ENCODE data around the gene DSCAM. TPM values are rescaled to one million over a fixed set of nuclear protein-coding genes. Genes with fewer than 3 reads are reported as not detected.

Gene DSCAM
- total and polyA plus RNA-seq, 2 experiments from 2014 or later: not detected

DNA sequence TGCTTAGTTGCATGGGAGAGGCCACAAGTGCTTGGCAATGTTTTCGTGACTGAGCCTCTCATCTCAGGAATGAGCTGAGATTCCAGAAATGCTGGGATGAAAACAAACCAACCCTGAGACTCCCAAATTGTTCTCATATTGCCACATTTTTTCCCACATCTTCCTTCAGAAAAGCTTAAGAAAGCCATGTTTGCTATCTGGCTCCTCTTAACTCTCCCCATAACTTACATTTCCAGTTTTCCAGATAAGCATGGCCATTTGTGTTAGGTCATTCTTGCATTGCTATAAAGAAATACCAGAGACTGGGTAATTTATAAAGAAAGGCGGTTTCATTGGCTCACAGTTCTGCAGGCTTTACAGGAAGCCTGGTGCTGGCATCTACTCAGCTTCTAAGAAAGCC, 17.2 kb downstream of the DSCAM start:
- no peaks in the 10 kb centered on the region for H3K79me2 ChIP-seq (ENCODE audit: insufficient read depth)
- no peaks in the 10 kb centered on the region for H3F3A ChIP-seq (ENCODE audit: insufficient read depth)
- H2AFZ ChIP-seq: no peak overlapping the region
- WGBS, 2 experiments (ENCODE audit: low coverage in 1 of 2, low lambda C conversion rate in 2 of 2, missing lambda C conversion rate in 2 of 2): 41 to 48% methylated on average over 2 of the region's 2 CpGs
- H3K27ac ChIP-seq: no peak overlapping the region
- H3K4me1 ChIP-seq (ENCODE audit: insufficient read depth): no peaks in the 10 kb centered on the region
- H3K27me3 ChIP-seq (replicated peaks; ENCODE audit: insufficient read depth): no peaks in the 10 kb centered on the region
- in situ Hi-C loops (cut with MboI): no loop called here
- H3K4me3 ChIP-seq: no peak overlapping the region
- no peak for DNase-seq
- no peaks in the 10 kb centered on the region for H3K36me3 ChIP-seq (ENCODE audit: low read depth)
- no peaks in the 10 kb centered on the region for H3K9me3 ChIP-seq (ENCODE audit: low read depth)
- H3K4me2 ChIP-seq (ENCODE audit: unreplicated experiment): no peak overlapping the region
- TF ChIP-seq EZH2 (IDR thresholded peaks at IDR 0.05; ENCODE audit: insufficient read depth, poor library complexity, severe bottlenecking) (no peak), EZH2phosphoT487 (IDR thresholded peaks at IDR 0.05; ENCODE audit: insufficient read depth, low read depth) (no peak)
- no peak overlapping the region for H3K9ac ChIP-seq
- no peaks in the 10 kb centered on the region for H4K20me1 ChIP-seq (ENCODE audit: insufficient read depth)
- no peaks in the 10 kb centered on the region for H3K9me2 ChIP-seq (ENCODE audit: insufficient read depth)

DNA sequence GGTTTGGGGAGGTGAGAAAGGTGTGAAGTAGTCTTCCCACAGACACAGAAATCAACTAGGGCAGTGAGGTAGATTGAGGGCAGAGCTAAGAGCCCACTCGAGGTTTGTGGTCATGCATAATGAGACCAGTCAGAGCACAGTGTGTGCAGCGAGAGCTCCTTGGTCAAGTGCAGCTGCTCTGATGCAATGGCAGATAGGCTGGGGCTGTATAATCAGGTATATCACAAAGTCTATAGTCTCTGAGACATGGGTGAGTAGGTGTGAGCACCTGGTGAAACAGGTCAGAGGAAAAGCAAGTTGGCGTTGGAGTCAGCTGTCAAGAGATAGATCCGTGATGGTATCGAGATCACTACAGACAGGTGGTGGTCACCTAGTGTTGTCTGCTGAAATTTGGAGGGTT, 17.6 kb downstream of the DSCAM start:
- no peaks in the 10 kb centered on the region for H3K4me1 ChIP-seq (ENCODE audit: insufficient read depth)
- in situ Hi-C loops (cut with MboI): no loop called here
- no peaks in the 10 kb centered on the region for H3K9me2 ChIP-seq (ENCODE audit: insufficient read depth)
- no peaks in the 10 kb centered on the region for H3K27me3 ChIP-seq (replicated peaks; ENCODE audit: insufficient read depth)
- no peak overlapping the region for H3K9ac ChIP-seq
- no peak overlapping the region for H3K4me3 ChIP-seq
- no peaks in the 10 kb centered on the region for H3K36me3 ChIP-seq (ENCODE audit: low read depth)
- no peaks in the 10 kb centered on the region for H4K20me1 ChIP-seq (ENCODE audit: insufficient read depth)
- no peak overlapping the region for H2AFZ ChIP-seq
- no peaks in the 10 kb centered on the region for H3F3A ChIP-seq (ENCODE audit: insufficient read depth)
- H3K79me2 ChIP-seq (ENCODE audit: insufficient read depth): no peaks in the 10 kb centered on the region
- 39 to 56% methylated on average over 5 of the region's 5 CpGs for WGBS, 2 experiments (ENCODE audit: low coverage in 1 of 2, low lambda C conversion rate in 2 of 2, missing lambda C conversion rate in 2 of 2)
- no peak for DNase-seq
- H3K27ac ChIP-seq: no peak overlapping the region
- TF ChIP-seq EZH2 (IDR thresholded peaks at IDR 0.05; ENCODE audit: insufficient read depth, poor library complexity, severe bottlenecking) (no peak), EZH2phosphoT487 (IDR thresholded peaks at IDR 0.05; ENCODE audit: insufficient read depth, low read depth) (no peak)
- no peaks in the 10 kb centered on the region for H3K9me3 ChIP-seq (ENCODE audit: low read depth)
- no peak overlapping the region for H3K4me2 ChIP-seq (ENCODE audit: unreplicated experiment)

DNA sequence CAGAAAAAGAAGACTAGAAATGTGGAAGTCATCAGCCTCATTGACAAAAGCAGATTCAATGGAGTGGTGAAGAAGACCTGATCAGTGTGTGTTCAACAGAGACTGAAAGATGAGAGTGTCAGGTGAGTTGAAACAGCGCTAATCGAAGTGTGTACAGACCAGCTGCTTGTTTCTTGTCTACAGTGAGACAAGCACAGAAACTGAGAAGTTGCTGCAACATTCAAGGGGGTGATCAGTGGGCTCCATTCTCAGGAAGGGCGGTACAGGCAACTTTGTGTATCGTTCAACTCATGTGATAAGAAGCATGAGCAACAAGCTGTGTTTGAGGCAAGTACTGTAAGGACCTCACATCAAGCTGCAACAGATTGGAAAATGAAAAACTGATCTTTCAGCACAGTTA, 19.4 kb downstream of the DSCAM start:
- in situ Hi-C loops (cut with MboI): no loop called here
- WGBS, 2 experiments (ENCODE audit: low coverage in 1 of 2, low lambda C conversion rate in 2 of 2, missing lambda C conversion rate in 2 of 2): 30 to 42% methylated on average over 4 of the region's 4 CpGs
- Histone ChIP-seq H3K9me3 (ENCODE audit: low read depth) (no peaks in the 10 kb centered on the region), H3K4me2 (ENCODE audit: unreplicated experiment) (no peak overlapping the region), H3K27me3 (replicated peaks; ENCODE audit: insufficient read depth) (no peaks in the 10 kb centered on the region), H3K36me3 (ENCODE audit: low read depth) (no peaks in the 10 kb centered on the region), H3K9ac (no peak overlapping the region), H3K9me2 (ENCODE audit: insufficient read depth) (no peaks in the 10 kb centered on the region), H3K4me1 (ENCODE audit: insufficient read depth) (no peaks in the 10 kb centered on the region), H3K4me3 (no peak overlapping the region), H3F3A (ENCODE audit: insufficient read depth) (no peaks in the 10 kb centered on the region), H3K79me2 (ENCODE audit: insufficient read depth) (no peaks in the 10 kb centered on the region), H4K20me1 (ENCODE audit: insufficient read depth) (no peaks in the 10 kb centered on the region), H2AFZ (no peak overlapping the region), H3K27ac (no peak overlapping the region)
- TF ChIP-seq EZH2phosphoT487 (IDR thresholded peaks at IDR 0.05; ENCODE audit: insufficient read depth, low read depth) (no peak), EZH2 (IDR thresholded peaks at IDR 0.05; ENCODE audit: insufficient read depth, poor library complexity, severe bottlenecking) (no peak)
- DNase-seq: no peak

DNA sequence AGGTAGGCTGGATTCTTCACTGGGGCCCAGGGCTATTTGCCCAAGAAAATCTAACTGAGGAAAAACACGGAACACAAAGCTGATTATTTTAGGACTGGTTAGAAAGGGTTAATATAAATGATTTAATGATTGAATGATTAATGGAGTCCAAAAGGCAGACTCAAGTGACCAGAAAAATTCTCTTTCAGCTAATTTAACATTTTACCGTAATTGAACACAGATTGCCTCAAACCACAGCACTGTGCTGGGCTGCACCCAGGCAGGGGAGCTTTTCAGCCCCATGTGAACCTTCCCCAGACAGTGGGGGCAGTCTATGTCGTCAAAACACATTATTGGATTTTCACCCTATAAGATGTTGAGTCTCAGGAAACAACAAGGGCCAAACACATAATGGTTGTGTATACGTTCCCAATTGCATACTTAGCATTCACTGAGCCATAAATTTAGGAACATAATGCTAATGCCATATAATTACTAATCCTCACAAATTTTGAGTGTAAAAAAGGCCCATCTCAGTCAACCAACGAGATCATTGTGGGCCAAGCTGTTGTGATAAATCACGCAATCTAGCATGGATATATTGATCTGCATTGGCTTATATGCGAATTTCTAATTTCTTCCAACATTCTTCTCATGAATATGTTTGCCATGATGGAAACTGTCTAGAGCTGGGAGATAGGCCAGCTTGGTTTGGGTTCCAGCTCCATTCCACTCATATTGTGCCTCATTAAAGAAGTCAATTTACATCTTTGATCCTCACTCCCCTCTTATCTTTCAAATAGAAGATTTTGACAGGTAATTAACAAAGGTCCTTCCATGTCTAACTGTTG, 27.7 kb downstream of the DSCAM start:
- Histone ChIP-seq H3K36me3 (ENCODE audit: low read depth) (no peaks in the 10 kb centered on the region), H3K4me1 (ENCODE audit: insufficient read depth) (no peaks in the 10 kb centered on the region), H3K9me2 (ENCODE audit: insufficient read depth) (no peaks in the 10 kb centered on the region), H3K9me3 (ENCODE audit: low read depth) (no peaks in the 10 kb centered on the region), H3K27ac (no peak overlapping the region), H3K4me3 (no peak overlapping the region), H3F3A (ENCODE audit: insufficient read depth) (no peaks in the 10 kb centered on the region), H2AFZ (no peak overlapping the region), H3K79me2 (ENCODE audit: insufficient read depth) (no peaks in the 10 kb centered on the region), H4K20me1 (ENCODE audit: insufficient read depth) (no peaks in the 10 kb centered on the region), H3K9ac (no peak overlapping the region), H3K4me2 (ENCODE audit: unreplicated experiment) (no peak overlapping the region), H3K27me3 (replicated peaks; ENCODE audit: insufficient read depth) (no peaks in the 10 kb centered on the region)
- 23 to 27% methylated on average over 7 of the region's 7 CpGs for WGBS, 2 experiments (ENCODE audit: low coverage in 1 of 2, low lambda C conversion rate in 2 of 2, missing lambda C conversion rate in 2 of 2)
- TF ChIP-seq EZH2phosphoT487 (IDR thresholded peaks at IDR 0.05; ENCODE audit: insufficient read depth, low read depth): no peak
- TF ChIP-seq EZH2 (IDR thresholded peaks at IDR 0.05; ENCODE audit: insufficient read depth, poor library complexity, severe bottlenecking): no peak
- DNase-seq: no peak
- in situ Hi-C loops (cut with MboI): no loop called here
